GM21529 (cell line): Measurements from ENCODE around the gene CYP1B1.
"Not testable (repeated sequence)": the region's sequence is repeated elsewhere in the genome, so short reads cannot be mapped to it uniquely, and the experiment has no call there.

ENCODE experiments used
- ATAC-seq: cut with Tn5 transposase; IDR thresholded peaks from one replicate; pipeline ENCODE4 v1.9.1; 2021; ENCODE audit not compliant: unreplicated experiment

CYP1B1 gene

DNA sequence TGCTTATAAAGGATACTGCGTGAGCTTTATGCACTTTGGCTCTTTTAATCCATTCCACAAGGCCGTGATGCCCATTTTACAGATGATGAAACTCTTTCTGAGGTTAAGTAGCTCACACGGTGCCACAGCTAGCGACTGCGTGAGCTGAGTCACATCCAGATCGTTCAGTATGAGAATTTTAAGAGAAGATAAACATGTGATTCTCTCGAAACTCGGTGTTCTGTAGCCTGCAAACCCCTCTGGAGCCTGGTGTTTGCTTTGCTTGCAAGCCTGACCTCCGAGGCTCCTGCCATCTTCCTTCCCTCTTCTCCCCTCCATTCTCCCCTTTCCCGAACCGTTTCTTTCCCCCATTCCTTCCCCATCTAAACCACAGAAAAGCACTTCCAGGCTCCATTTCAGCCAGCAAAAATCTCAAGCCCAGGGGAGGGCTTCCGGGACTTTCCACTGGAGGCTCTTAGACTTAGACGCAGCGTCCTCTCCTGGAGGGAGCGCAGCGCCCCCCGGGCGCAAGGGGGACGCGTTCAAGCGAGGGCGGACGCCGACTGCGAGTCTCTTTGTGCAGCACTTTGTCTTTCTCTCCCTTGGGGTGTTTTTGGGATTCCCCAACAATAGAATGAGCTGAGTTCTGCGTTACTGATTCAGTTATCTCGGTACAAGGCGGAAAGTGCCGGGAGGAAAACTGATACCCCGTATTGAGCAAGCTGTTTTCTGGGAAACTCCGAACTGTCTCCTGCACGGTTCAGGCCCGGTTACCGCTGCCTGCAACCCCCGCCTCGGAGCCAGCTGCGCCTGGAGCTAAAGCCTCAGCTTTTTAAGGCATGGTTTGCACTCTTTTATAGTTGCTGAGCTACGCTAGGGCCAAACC lies 38.0 kb downstream of the CYP1B1 start:
- peak; percentile 84 for ATAC-seq

DNA sequence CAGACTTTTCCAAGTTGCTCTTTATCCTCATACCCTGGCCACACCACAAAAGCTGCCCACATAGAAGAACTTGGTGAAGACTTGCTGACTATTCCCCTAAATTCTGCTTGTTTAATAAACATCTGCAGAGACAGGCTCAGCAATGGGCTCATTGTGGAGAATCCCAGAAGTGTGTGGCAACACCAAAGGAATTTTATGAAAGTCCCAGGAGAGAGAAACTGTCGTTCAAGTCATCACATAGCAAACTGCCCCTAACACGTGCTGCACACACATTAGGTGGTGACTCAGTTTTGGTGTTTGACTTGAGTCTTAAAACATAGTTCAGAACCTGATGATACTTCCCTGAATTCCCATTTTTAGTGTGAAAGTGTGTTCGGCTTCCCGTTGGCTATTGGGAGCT lies 38.6 kb downstream of the CYP1B1 start:
- ATAC-seq: no peak

DNA sequence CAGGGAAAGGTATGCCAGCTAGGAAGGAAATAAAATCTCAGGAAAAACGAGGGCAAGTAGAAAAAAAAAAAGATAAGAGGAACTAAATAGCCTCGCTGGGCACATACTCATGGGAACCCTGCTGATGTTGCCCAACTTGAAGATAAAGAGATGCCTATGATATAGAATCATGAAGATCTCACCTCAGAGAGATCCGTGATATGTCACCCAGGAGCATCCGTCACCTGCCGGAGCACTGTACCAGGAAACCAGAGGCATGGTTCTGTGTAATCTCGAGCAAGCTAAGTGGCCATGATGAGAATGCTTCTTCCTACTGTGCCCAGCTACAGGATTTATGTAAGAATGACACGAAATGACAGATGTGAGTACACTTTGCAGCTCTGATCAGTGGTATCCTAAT lies 40.0 kb downstream of the CYP1B1 start:
- no peak for ATAC-seq

DNA sequence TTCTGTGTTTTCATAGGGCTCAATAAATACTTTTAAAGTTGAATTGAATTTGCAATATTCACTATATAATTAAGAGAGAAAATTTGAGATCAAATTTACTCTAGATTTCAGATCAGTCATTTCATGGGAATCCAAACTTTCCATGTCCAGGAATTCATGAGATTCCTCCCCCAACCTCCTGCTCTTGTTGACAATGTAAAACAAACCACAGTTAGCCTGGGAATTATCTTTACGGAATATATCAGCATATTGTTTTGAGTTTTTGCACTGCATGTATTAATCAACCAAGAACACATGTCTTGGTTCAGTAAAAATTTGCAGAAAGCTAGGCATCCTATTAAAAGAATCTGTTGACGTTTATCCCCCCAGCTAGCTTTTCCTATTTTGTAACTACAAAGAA lies 42.3 kb downstream of the CYP1B1 start:
- no peak for ATAC-seq

DNA sequence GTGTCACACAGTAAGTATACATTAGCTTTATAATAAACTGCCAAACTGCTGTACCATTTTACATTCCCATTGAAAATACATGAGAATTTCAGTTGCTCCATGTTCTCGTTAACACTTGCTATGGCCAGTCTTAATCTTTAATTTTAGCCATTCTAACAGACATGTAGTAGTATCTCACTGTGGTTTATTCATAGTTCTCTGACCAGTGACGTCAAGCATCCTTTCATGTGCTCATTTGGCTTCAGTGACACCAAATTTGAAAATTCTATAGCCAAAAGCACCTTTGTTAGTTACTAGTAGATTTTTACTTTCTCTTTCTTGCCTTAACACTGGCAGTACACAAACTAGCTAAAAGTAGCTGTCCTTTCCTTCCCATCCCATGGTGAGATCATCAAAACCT lies 43.0 kb downstream of the CYP1B1 start:
- no peak for ATAC-seq

DNA sequence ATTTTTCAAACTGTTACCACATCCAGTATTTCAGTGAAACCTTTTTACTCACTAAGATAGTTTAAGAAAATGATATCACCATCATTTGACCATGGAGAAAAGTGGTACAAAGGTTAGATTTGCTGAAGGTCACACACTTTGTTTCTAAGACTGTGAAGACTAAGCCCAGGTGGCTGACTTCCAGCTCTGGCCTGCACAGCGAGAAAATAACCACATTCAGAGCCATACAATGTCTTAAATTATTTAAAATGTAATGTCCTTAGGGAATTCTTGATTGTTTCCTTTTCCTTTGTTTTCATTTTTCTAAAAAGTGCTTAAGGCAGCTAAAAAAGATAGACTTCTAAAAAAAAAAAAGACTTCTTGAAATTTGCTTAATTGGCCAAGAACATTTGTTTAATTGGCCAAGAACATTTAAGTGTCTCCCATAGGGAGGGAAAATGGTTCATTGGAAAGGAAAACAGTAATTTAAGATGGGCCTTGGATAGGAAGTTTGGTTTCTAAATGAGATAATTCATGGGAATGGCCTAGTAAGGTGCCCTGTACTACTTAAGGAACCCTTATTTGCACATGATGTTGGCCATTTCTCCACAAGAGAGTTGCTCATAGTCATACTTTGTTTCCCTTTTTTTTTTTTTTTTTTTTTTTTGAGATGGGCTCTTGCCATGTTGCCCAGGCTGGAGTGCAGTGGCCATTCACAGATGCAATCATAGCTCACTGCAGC lies 45.2 kb downstream of the CYP1B1 start:
- ATAC-seq: no peak

DNA sequence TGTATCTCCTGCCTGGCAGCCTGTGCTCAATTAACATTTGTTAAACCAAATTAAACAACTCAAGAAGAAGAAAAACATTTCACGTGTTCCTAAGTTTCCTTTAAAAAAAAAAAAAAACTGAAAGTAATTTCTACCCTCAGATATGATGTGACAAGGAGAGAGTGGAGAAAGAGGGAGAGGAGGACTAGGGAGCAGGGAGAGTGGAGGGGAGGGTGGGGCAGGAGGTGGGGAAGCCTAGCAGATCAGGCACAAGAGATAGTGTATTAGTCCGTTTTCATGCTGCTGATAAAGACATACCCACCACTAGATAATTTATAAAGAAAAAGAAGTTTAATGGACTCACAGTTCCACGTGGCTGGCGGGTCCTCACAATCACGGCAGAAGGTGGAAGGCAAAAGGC lies 46.4 kb downstream of the CYP1B1 start:
- ATAC-seq: no peak

DNA sequence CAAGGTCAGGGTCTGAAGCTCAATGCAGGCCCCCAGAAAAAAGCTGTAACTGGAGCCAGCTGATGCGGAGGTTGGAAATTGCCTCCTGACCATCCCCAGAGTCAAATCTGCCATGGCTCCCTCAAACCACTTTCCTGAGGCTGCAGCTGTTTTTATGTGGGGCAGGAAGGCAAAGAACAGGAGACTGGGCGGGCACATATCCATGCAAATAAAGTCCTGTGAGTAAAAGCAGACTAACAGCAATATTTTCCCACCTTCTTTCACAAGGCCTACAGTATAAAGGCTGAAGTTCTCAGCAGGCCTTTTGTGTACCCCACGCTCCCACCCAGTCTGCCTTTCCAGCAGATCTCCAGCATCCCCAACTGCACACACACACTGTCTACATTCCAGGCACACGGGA lies 47.1 kb downstream of the CYP1B1 start:
- ATAC-seq: no peak

DNA sequence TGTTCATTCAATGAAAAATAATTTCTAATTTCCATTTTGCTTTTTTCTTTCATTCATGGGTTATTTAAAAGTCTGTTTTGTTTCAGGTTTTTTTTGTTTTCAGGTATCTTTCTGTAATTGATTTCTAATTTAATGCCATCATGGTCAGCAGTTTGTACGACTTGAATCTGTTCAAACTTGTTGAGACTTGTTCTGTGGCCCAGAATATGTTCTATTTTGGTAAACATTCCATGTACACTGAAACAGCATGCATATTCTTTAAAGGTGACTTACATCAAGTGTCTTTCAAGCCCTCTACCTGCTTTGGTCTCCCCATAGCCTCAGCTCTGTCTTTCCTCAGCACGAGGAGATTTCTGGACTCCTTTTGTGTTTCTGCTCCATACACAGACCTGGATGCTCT lies 49.1 kb downstream of the CYP1B1 start:
- no peak for ATAC-seq

DNA sequence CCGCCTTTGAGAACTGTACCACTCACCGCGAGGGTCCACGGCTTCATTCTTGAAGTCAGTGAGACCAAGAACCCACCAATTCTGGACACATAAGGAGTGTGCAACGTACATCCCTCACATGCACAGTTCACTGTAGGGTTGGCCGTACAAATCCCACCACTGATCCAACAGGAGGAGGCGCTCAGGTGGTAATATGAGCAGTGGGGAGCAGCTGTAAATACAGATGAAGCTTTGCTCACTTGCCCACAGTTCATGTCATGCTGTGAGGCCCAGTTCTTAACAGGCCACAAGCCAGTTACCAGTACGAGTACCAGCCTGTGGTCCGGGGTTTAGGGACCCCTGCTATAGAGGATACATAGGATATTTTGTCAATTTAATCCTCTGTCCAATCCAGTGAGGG lies 54.4 kb downstream of the CYP1B1 start:
- no peak for ATAC-seq

DNA sequence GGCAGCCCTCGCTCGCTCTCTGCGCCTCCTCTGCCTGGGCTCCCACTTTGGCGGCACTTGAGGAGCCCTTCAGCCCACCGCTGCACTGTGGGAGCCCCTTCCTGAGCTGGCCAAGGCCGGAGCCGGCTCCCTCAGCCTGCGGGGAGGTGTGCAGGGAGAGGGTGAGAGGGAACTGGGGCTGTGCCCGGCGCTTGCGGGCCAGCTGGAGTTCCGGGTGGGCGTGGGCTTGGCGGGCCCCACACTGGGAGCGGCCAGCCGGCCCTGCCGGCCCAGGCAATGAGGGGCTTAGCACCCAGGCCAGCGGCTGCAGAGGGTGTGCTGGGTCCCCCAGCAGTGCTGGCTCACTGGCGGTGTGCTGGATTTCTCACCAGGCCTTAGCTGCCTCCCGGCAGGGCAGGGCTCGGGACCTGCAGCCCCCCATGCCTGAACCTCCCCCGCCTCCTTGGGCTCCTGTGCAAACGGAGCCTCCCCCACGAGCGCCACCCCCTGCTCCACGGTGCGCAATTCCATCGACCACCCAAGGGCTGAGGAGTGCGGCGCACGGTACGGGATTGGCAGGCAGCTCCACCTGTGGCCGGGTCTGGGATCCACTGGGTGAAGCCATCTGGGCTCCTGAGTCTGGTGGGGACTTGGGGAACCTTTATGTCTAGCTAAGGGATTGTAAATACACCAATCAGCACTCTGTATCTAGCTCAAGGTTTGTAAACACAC lies 55.4 kb downstream of the CYP1B1 start:
- not testable (repeated sequence) for ATAC-seq

DNA sequence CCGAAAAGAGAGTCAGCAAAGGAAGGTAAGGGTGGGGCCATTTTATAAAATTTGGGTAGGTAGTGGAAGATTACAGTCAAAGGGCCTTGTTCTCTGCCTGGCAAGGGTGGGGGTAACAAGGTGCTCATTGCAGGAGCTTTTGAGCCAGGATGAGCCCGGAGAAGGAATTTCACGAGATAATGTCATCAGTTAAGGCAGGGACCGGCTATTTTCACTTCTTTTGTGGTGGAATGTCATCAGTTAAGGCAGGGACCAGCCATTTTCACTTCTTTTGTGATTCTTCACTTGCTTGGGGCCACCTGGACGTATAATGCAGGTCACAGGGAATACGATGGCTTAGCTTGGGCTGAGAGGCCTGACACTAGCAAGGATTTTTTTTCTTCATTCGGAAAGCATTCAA lies 58.1 kb downstream of the CYP1B1 start:
- no peak for ATAC-seq
